K562 (cell line): ENCODE measurements around the gene CHN1. TPM values are rescaled to one million over a fixed set of nuclear protein-coding genes. Genes with fewer than 3 reads are reported as not detected.

Source experiments
- ATAC-seq: fragments of 200-7000 bp; cut with Tn5 transposase; 3 replicates; pipeline ENCODE4 v1.9.1; 2020; ENCODE audit warnings: moderate library complexity
- BruUV-seq: library from RNA; stranded (reverse); fragments of 400-500 nt; replicated peaks from 2 replicates; lab custom pipeline; 2021; lab: Mats Ljungman, UMichigan
- CTCF ChIA-PET: fragments of 300-600 bp; formaldehyde crosslinking; extraction: SDS; loops from one replicate; lab custom pipeline; 2021; ENCODE audit warnings: low intra/inter-chr PET ratio; lab: Yijun Ruan, JAX
- POLR2A ChIA-PET: fragments of 300-600, 350-650 bp; sonication (Branson Sonifier 250); formaldehyde crosslinking; extraction: SDS; loops from one replicate; lab custom pipeline; 2021; ENCODE audit warnings: antibody characterized with exemption, inconsistent platforms; lab: Yijun Ruan, JAX
- DNase-seq, 4 experiments: peaks; one replicate each; pipeline versions ENCODE4 v3.0.0 to v3.0.0-alpha.2; 2011 to 2018; ENCODE audit warnings: low spot score in 3 of 4, mixed read lengths in 3 of 4; ENCODE audit errors: extremely low read depth in 1 of 4
- FAIRE-seq: peaks from 2 replicates; lab custom pipeline; 2011; peaks lifted over from hg19 to GRCh38; lab: Jason Lieb, UNC
- H2AFZ ChIP-seq: 2 replicates; pipeline ENCODE4 v1.6.0; 2011; ENCODE audit warnings: low read depth, low read length, control low read depth, inconsistent platforms
- H3K27ac ChIP-seq: fragments of 200-600 bp; 3 replicates; pipeline ENCODE4 v1.8.0; 2011; ENCODE audit warnings: low read depth, mild to moderate bottlenecking, control low read depth, inconsistent platforms, low read length, moderate library complexity, mixed read lengths; ENCODE audit errors: extremely low read depth
- H3K27me3 ChIP-seq, 2 experiments: fragments of 300-600 bp in 1 of 2; 2 replicates in 1 of 2; 3 replicates in 1 of 2; pipeline versions ENCODE4 v1.6.0 to v1.8.0; 2011; ENCODE audit warnings: inconsistent platforms in 2 of 2, low read length in 2 of 2, mild to moderate bottlenecking in 1 of 2, mixed read lengths in 1 of 2, moderate library complexity in 1 of 2; ENCODE audit not compliant: control insufficient read depth in 2 of 2, insufficient read depth in 2 of 2
- H3K36me3 ChIP-seq: fragments of 300-600 bp; 3 replicates; pipeline ENCODE4 v1.8.0; 2011; ENCODE audit warnings: mild to moderate bottlenecking, low read length, inconsistent platforms; ENCODE audit not compliant: control insufficient read depth, insufficient read depth
- H3K4me1 ChIP-seq, 2 experiments: fragments of 200-600 bp in 1 of 2; replicated peaks in 1 of 2; 2 replicates in 1 of 2; 3 replicates in 1 of 2; pipeline versions ENCODE4 v1.5.1 to v1.8.0; 2011; ENCODE audit warnings: inconsistent platforms in 2 of 2, low read length in 2 of 2, mild to moderate bottlenecking in 1 of 2, mixed read lengths in 1 of 2, moderate library complexity in 1 of 2; ENCODE audit not compliant: control insufficient read depth in 2 of 2, insufficient read depth in 2 of 2
- H3K4me2 ChIP-seq: 2 replicates; pipeline ENCODE4 v1.6.1; 2011; ENCODE audit warnings: low read length, control low read depth, inconsistent platforms, mixed read lengths; ENCODE audit not compliant: insufficient read depth
- H3K4me3 ChIP-seq: fragments of 200-600 bp; sonication (generic), shearing (Covaris generic); 2 replicates; pipeline ENCODE4 v1.5.1; 2016; ENCODE audit warnings: control low read depth, inconsistent platforms
- H3K79me2 ChIP-seq: fragments of 200-600 bp; 3 replicates; pipeline ENCODE4 v1.8.0; 2011; ENCODE audit warnings: low read length, inconsistent platforms; ENCODE audit not compliant: control insufficient read depth, insufficient read depth
- H3K9ac ChIP-seq, 2 experiments: 2 replicates each; pipeline versions ENCODE4 v1.6.0 to v1.6.1; 2011; ENCODE audit warnings: low read depth in 2 of 2, low read length in 2 of 2, control low read depth in 1 of 2, inconsistent platforms in 1 of 2, mild to moderate bottlenecking in 1 of 2, mixed read lengths in 1 of 2; ENCODE audit not compliant: insufficient read depth in 1 of 2
- H3K9me1 ChIP-seq: one replicate; pipeline ENCODE4 v1.6.0; 2011; ENCODE audit warnings: inconsistent platforms, mild to moderate bottlenecking, low read length, moderate library complexity; ENCODE audit not compliant: control insufficient read depth, insufficient read depth
- H3K9me3 ChIP-seq: replicated peaks from 2 replicates; pipeline ENCODE4 v1.5.1; 2011; ENCODE audit warnings: low read depth, low read length, inconsistent platforms; ENCODE audit not compliant: control insufficient read depth, insufficient read depth
- H4K20me1 ChIP-seq: replicated peaks from 2 replicates; pipeline ENCODE4 v1.6.1; 2011; ENCODE audit warnings: low read length, inconsistent platforms, mixed read lengths; ENCODE audit not compliant: control insufficient read depth, insufficient read depth
- ELK3 ChIP-seq: fragments of 450-650 bp; formaldehyde crosslinking; IDR thresholded peaks from 2 replicates; pipeline ENCODE4 v1.4.0; 2020; ENCODE audit warnings: mild to moderate bottlenecking
- ZFX ChIP-seq: sonication (generic); formaldehyde crosslinking; IDR thresholded peaks from 2 replicates; pipeline ENCODE4 v1.8.0; 2022; ENCODE audit warnings: mild to moderate bottlenecking, missing genetic modification reagents, moderate library complexity
- ZKSCAN1 ChIP-seq: fragments of 150-350 bp; IDR thresholded peaks from 2 replicates; pipeline ENCODE4 v1.6.1; 2016; ENCODE audit warnings: low read depth, low read length
- ZNF449 ChIP-seq: fragments of 250-450 bp; sonication (Bioruptor Pico); IDR thresholded peaks from 2 replicates; pipeline ENCODE4 v1.8.0; 2022; ENCODE audit warnings: moderate library complexity, mild to moderate bottlenecking, inconsistent platforms
- WGBS: fragments of 100-300 bp; shearing (Covaris generic); methylation state at CpG from one replicate; pipeline ENCODE4 v1.1.6; 2016; ENCODE audit warnings: low coverage, mixed read lengths; ENCODE audit not compliant: insufficient coverage; ENCODE audit errors: missing lambda C conversion rate; 5-methylcytosine and 5-hydroxymethylcytosine counted together
- in situ Hi-C: fragments of 300-500 bp; cut with MboI; formaldehyde crosslinking; loops from 4 replicates; pipeline ENCODE4 v1.15.0; 2018; ENCODE audit warnings: inconsistent platforms, mixed read lengths
- intact Hi-C: fragments of 100-400 bp; cut with micrococcal nuclease; formaldehyde crosslinking; loops from 2 replicates; pipeline ENCODE4 v1.14.2; 2022
- polyA plus RNA-seq, 8 experiments: library from polyadenylated mRNA; depleted of rRNA in 4 of 8; stranded (reverse) in 5 of 8; unstranded in 3 of 8; fragments of >200 nt; fragmentation: Nextera tagmentation in 2 of 8; fragmentation: Illumina TruSeq in 1 of 8; extraction: Ambion mirVana in 2 of 8; extraction: Trizol in 1 of 8; gene quantifications; 2 replicates each; pipeline versions ENCODE4 v1.2.1 to v1.2.3, GENCODE V29; 2011 to 2014; ENCODE audit warnings: inconsistent platforms in 1 of 8, missing spikeins in 1 of 8
- total RNA-seq, 7 experiments: library from RNA; depleted of rRNA in 6 of 7; stranded (reverse); fragments of >200 nt in 6 of 7; fragmentation: Illumina TruSeq in 2 of 7; extraction: Trizol in 2 of 7; gene quantifications; 2 replicates each; pipeline versions ENCODE4 v1.2.1 to v1.2.3, GENCODE V29; 2011 to 2021; ENCODE audit warnings: low replicate concordance in 1 of 7

CHN1 gene
- total and polyA plus RNA-seq, 9 of the 15 experiments (the other 6 are each of a cell fraction or from before 2014, with no cell fraction given), result 0.17 to 2.0 (median 0.87) TPM

GRCh38 chr2:174856447-174856846, 148.7 kb downstream of the CHN1 start:
- H3K9me3 ChIP-seq, result no peaks in the 10 kb centered on the region
- DNase-seq, result no peak
- H2AFZ ChIP-seq, result no peak overlapping the region
- no peak overlapping the region for H3K27ac ChIP-seq
- no peak for ATAC-seq
- WGBS, result 2% methylated on average over 3 of the region's 3 CpGs
- no TSS peak for BruUV-seq
- no peak overlapping the region for H3K4me3 ChIP-seq
- POLR2A ChIA-PET, result no interaction called here
- in situ Hi-C loops, result no loop called here
- intact Hi-C loops, result no loop called here
- CTCF ChIA-PET, result no interaction called here
- no peak overlapping the region for H3K4me2 ChIP-seq
- H3K9ac ChIP-seq, result no peak overlapping the region
- no peaks in the 10 kb centered on the region for H3K9me1 ChIP-seq
- no peaks in the 10 kb centered on the region for H4K20me1 ChIP-seq
- H3K36me3 ChIP-seq, result no peaks in the 10 kb centered on the region
- no peak for TF ChIP-seq ELK3 (CRISPR knock-in tag)
- TF ChIP-seq ZKSCAN1, result no peak
- TF ChIP-seq ZNF449 (CRISPR knock-in tag), result no peak
- TF ChIP-seq ZFX (CRISPR knock-in tag), result no peak
- TF ChIP-seq, all 486 proteins: peak for 0
- Histone ChIP-seq H3K27me3 (no peaks in the 10 kb centered on the region), H3K4me1 (no peaks in the 10 kb centered on the region), H3K79me2 (no peaks in the 10 kb centered on the region)
- no peak for FAIRE-seq
